Motor neuron (in vitro differentiated cells): ENCODE measurements around the gene GRM7. TPM values are rescaled to one million over a fixed set of nuclear protein-coding genes. Genes with fewer than 3 reads are reported as not detected.

Experiments used
- ATAC-seq, 8 experiments: fragments of 200-7000 bp; cut with Tn5 transposase; replicated peaks in 6 of 8; 2 replicates each; pipeline ENCODE4 v1.8.0; 2021; ENCODE audit warnings: mild to moderate bottlenecking in 8 of 8, moderate library complexity in 8 of 8
- H3K27ac ChIP-seq, 2 donors: fragments of 250-450 bp; sonication (Bioruptor Pico); 2 replicates each; pipeline ENCODE4 v1.9.0; 2021; ENCODE audit warnings: antibody characterized with exemption in 2 of 2, mild to moderate bottlenecking in 2 of 2, moderate library complexity in 1 of 2
- H3K4me1 ChIP-seq, 2 donors: fragments of 250-450 bp; sonication (Bioruptor Pico); replicated peaks in 1 of 2; 2 replicates each; pipeline ENCODE4 v1.6.1; 2021; ENCODE audit warnings: antibody characterized with exemption in 2 of 2, mild to moderate bottlenecking in 2 of 2, moderate library complexity in 1 of 2
- H3K4me3 ChIP-seq, 5 donors: fragments of 250-450 bp; sonication (Bioruptor Pico); 2 replicates each; pipeline ENCODE4 v1.9.0; 2021; ENCODE audit warnings: antibody characterized with exemption in 5 of 5, mild to moderate bottlenecking in 5 of 5, moderate library complexity in 4 of 5
- WGBS, 10 experiments: fragments of 450-650 bp; shearing (Covaris generic); methylation state at CpG; one replicate each; pipeline ENCODE4 v1.0.0; 2022; 5-methylcytosine and 5-hydroxymethylcytosine counted together
- in situ Hi-C, 9 experiments: fragments of 400-800 bp; cut with MboI; loops; one replicate each; pipeline ENCODE4 v1.15.0; 2021; ENCODE audit warnings: low sequenced_read_pairs in 9 of 9, low pct_unique_long_range_greater_than_20kb in 2 of 9; ENCODE audit not compliant: unreplicated experiment in 9 of 9
- total RNA-seq, 8 experiments: library from RNA; unstranded; fragments of 300-600 nt; gene quantifications; 2 replicates each; pipeline versions ENCODE4 v1.2.3 to v1.2.4, GENCODE V29; 2022

GRM7 gene
- total RNA-seq, 8 experiments from 2014 or later: 0.14 to 5.0 (median 2.9) TPM; not detected in 1

DNA sequence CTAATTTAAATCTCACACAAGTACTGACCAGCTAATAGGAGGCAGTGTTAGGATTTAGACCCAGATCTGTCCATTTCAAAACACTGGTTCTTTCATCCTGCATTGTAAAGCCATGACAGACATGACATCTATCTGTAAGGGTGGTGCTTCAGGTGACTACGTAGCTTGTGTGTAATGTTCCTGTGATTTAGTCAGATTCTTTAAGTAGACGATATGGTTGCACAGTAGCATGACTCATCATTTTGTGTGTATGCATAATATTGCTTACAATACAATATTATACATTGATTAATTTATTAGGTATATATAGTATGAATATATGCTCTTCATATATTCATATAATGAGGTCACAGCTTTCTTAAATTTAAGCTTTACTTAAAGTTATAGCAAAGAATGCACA is 628.5 kb downstream of the GRM7 start:
- ATAC-seq: peak in 1 of 8 experiments; percentile 51
- in situ Hi-C loops: no loop called here
- Histone ChIP-seq H3K4me1 (no peaks in the 10 kb centered on the region), H3K27ac (no peak overlapping the region), H3K4me3 (no peak overlapping the region)
- 11 to 100% (median 77%) methylated on average over 1 to 2 of the region's 2 CpGs; no CpG with 5 or more reads in 3 of the 10 experiments for WGBS, 10 experiments

DNA sequence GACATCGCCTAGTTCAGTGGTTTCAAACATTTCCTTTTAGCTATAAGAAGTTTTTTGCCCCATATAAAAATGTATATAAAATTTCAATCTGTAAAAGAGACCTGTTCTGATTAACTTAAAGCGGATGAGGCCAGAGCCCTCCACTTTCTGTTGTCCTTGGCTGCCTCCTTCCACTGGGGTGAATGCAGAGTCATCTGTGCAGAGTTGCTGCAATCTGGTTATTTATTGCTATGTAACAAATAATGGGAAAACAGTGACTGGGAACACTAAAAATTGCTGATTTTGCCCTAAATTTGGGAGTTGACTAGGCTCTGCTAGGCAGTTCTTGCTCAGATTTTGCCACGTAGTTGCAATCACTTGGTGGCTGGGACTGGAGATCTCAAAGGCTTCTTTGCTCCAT is 637.8 kb downstream of the GRM7 start:
- Histone ChIP-seq H3K4me3 (no peak overlapping the region), H3K4me1 (no peaks in the 10 kb centered on the region), H3K27ac (no peak overlapping the region)
- WGBS, 10 experiments: 19 to 100% (median 80%) methylated on average over 1 to 3 of the region's 3 CpGs; no CpG with 5 or more reads in 1 of the 10 experiments
- in situ Hi-C loops: no loop called here
- no peak for ATAC-seq

DNA sequence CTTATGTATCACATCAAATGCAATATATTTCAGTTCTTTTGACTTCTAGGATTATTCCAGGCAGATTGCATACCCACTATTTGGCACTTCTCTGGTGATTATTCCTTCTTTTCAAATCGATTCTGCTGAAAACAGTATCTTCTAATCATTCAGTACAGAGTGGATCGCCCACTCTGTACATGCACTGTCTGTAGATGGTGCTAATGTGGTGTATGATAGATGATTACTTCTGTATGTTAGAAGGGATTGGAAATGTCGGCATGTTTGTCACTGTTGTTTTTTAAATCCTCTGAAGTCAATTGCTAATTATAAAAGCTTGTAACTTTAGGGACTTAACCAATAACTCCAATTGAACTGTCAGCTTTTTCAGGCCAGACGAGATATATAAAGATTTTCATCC is 642.5 kb downstream of the GRM7 start:
- no peak overlapping the region for H3K4me3 ChIP-seq
- no peaks in the 10 kb centered on the region for H3K4me1 ChIP-seq
- in situ Hi-C loops: no loop called here
- H3K27ac ChIP-seq: no peak overlapping the region
- no peak for ATAC-seq
- 0 to 100% (median 55%) methylated on average over 1 to 4 of the region's 4 CpGs for WGBS, 10 experiments

DNA sequence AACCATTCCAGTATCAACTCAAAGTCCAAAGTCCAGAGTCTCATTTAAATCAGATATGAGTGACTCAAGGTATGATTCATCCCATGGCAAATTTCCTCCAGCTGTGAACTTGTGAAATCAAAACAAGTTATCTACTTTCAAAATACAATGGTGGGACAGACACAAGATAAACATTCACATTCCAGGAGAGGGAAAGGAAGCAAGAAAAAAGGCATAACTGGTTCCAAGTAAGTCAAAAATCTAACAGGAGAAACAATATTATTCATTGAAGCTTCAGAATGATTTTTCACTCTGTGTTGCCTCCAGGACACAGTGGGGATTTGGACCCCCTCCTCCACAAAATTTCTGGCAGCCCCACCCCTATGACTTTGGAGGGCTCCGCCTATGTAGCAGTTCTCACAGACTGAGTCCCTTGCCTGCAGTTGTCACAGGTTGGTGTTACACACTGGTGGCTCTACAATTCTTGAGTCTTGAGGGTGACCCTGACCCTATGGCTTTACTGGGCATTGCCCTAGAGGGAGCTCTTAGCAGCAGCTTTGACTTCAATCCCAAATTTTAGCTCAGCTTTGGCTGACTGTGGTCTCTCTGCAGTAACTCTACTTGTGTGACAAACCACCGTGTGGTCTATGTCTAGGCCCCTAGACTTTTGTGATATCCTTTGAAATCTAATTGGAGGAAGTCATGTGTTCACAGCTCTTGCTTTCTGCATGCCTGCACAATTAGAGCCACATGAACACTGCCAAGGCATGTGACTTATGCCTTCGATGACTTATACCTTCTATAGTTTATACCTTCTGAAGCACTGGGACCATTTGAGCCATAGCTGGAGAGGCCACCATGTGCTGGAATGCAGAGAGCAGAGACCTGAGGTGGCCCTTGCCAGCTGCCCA is 644.2 kb downstream of the GRM7 start:
- 22 to 100% (median 92%) methylated on average over 1 to 3 of the region's 3 CpGs; no CpG with 5 or more reads in 4 of the 10 experiments for WGBS, 10 experiments
- Histone ChIP-seq H3K4me3 (no peak overlapping the region), H3K4me1 (no peaks in the 10 kb centered on the region), H3K27ac (no peak overlapping the region)
- in situ Hi-C loops: no loop called here
- peak in 2 of 8 experiments; percentile 61 to 72 for ATAC-seq

DNA sequence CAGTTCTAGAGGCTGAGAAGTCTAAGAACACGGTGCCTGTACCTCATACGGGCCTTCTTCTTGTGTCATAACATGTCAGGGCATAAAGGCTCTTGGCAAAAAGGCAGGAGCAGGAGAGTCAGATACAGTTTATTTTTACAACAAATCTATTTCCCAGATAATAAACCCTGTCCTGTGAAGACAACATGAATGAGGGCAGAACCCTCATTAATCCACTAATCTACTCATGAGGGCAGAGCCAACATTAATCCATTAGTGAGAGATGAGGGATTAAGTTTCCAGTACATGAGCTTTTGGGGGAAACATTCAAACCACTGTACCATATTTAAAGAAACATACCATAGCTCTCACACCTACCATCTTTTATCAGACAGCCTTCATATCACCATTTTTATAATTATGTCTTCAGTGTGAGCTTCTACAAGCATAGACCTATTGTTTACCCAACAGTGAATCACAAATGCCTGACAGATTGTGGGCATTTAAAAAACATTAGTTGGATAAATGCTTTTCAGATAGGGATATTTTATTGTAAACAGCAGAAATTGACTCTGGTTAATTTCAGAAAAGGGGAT is 645.8 kb downstream of the GRM7 start:
- no peak overlapping the region for H3K27ac ChIP-seq
- ATAC-seq: no peak
- in situ Hi-C loops: no loop called here
- H3K4me3 ChIP-seq: no peak overlapping the region
- H3K4me1 ChIP-seq: no peaks in the 10 kb centered on the region
- WGBS, 10 experiments: 31 to 96% (median 68%) methylated on average over 1 to 2 of the region's 2 CpGs; no CpG with 5 or more reads in 2 of the 10 experiments

DNA sequence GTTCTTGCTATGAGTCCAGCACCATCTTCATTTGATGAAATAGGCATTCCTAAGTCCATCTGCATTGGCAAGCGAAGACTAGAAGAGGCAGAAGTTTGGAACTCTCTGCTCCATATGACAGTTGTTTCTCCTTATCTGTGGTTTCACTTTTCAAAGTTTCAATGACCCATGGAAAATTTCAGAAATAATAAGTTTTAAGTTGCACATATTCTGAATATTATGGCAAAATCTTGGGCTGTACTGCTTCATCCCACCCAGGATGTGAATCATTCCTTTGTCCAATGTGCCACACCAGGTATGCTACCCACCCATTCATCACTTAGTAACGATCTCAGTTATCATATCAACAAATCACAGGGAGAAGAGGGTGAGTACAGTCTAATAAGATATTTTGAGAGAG is 647.9 kb downstream of the GRM7 start:
- WGBS, 10 experiments: 17 to 100% (median 71%) methylated on average over 1 to 2 of the region's 2 CpGs; no CpG with 5 or more reads in 4 of the 10 experiments
- in situ Hi-C loops: no loop called here

DNA sequence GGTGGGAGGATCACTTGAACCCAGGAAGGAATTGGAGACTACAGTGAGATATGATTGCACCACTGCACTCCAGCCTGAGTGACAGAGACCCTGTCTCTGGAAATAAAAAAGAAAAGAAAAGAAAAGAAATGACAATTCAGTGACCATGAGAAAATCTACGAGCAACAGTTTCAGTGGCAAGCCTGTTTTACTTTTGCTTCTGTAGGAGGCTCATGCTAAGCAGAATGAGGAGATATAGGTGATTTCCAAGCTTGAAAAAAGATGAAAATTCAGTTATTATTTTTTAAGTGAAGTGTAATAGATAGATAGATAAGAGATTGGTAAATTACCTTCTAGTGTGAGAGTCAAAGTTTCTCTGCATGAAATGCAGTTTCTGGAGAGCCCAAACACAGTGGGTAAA is 651.1 kb downstream of the GRM7 start:
- H3K27ac ChIP-seq: no peak overlapping the region
- no peaks in the 10 kb centered on the region for H3K4me1 ChIP-seq
- ATAC-seq: no peak
- in situ Hi-C loops: no loop called here
- no peak overlapping the region for H3K4me3 ChIP-seq
- 0 to 100% (median 33%) methylated on average over 1 of the region's 1 CpG; no CpG with 5 or more reads in 2 of the 10 experiments for WGBS, 10 experiments

More for the DNA sequence above, 647.9 kb downstream of the GRM7 start:
- ATAC-seq: peak in 2 of 8 experiments; percentile 62 to 81
- Histone ChIP-seq H3K4me1 (no peaks in the 10 kb centered on the region), H3K4me3 (no peak overlapping the region), H3K27ac (no peak overlapping the region)

DNA sequence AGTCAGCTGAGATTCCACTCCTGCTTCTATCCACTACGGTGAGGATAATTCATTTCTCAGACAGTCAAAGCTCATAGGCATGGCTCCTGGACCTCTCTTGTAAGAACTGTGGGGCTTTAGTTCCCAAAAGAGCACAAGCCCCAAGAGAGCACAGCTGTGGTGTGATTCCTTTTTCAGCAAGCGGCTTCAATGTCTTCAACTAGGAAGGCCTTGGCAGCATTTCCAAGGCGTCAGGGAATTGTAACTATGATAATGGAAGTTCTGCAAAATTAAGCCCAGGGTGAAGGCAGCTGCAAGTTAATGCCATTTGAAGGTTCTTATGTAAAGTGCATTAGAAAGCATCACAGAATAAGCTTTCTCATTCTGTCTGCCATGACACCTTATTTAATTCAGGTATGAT is 657.1 kb downstream of the GRM7 start:
- no peak for ATAC-seq
- in situ Hi-C loops: no loop called here
- H3K4me1 ChIP-seq: peaks cover 0 to 2% of the 10 kb centered on the region in 2 donors
- H3K4me3 ChIP-seq: no peak overlapping the region
- no peak overlapping the region for H3K27ac ChIP-seq
- WGBS, 10 experiments: 13 to 96% (median 88%) methylated on average over 2 to 3 of the region's 3 CpGs; no CpG with 5 or more reads in 3 of the 10 experiments

DNA sequence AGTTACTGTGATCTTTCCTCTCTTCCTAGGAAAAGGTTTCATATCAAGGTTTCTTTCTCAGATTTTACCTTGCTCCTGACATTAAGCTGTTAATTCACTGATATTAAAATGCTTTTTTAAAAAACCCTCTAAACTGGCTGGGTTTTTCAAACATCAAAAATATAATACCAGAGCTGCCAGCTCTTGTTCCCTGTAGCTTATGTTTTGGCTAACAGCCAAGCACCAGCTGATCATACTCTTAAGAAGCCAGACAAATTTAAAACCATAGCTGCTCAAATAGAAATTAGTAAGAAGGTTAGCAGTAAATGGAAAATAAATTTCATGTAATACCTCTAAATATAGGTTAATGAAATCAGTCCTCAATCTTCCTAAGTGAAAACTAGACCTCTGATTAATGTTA is 657.5 kb downstream of the GRM7 start:
- Histone ChIP-seq H3K4me3 (no peak overlapping the region), H3K4me1 (peaks cover 0 to 2% of the 10 kb centered on the region in 2 donors), H3K27ac (no peak overlapping the region)
- no peak for ATAC-seq
- in situ Hi-C loops: no loop called here

DNA sequence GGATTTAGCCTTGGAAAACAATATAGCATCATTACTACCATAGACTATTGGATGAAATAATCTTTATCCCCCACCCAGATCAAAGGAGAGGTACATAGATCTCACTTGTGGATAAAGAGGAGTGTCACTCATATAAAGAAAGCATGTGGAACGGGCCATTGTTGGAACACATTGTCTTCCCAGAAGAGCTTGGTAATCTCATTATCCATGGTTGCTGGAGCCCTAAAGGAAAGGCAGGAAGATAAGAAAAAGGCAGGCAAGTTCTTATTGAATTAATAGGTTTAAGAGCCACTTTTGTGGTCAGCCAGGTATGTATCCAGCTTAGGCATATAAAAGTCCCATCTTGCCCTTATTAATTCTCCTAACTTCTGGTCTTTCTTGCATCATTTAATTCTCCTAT is 659.1 kb downstream of the GRM7 start:
- in situ Hi-C loops: no loop called here
- Histone ChIP-seq H3K4me1 (peaks cover 0 to 2% of the 10 kb centered on the region in 2 donors), H3K4me3 (no peak overlapping the region), H3K27ac (no peak overlapping the region)
- no peak for ATAC-seq
- 14 to 100% (median 65%) methylated on average over 1 of the region's 1 CpG; no CpG with 5 or more reads in 2 of the 10 experiments for WGBS, 10 experiments

DNA sequence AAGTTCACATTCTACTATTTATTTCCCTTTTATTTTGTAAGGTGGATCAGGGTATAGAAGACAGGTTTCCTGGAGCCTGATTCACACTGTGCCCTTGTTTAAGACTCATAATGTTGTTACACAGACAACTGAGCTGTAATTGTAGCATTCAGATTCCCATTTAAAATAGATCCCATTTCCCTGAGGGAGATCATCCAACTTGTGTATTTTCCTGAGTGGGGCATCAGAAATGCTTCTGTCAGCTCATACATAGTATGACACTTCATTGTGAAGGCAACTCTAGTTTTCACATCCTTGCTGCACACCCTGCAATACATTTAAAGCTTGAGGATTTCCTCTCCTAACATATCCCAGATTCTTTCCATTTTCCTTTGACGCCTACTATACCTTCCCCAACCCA is 659.7 kb downstream of the GRM7 start:
- in situ Hi-C loops: no loop called here
- Histone ChIP-seq H3K27ac (no peak overlapping the region), H3K4me1 (peaks cover 0 to 2% of the 10 kb centered on the region in 2 donors), H3K4me3 (no peak overlapping the region)
- no peak for ATAC-seq
- WGBS, 10 experiments: 20 to 100% (median 88%) methylated on average over 1 of the region's 1 CpG; no CpG with 5 or more reads in 5 of the 10 experiments

DNA sequence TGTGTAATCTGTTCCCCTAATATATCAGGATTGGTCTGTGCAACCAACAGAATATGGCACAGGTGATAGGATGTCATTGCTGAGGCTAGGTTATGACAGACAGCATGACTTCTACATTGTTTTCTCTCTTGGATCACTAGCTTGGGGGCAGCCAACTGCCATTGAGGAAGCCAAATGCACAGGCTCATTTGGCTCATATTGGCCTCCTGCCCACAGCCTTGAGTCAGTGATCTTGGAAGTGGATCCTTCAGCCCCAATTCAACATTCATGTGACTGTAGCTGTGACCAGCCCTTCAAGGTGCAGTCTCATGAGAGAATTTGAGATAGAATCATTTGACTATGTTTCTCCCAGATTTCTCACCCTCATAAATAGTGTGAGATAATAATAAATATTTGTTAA is 675.6 kb downstream of the GRM7 start:
- Histone ChIP-seq H3K4me3 (no peak overlapping the region), H3K27ac (no peak overlapping the region), H3K4me1 (no peaks in the 10 kb centered on the region)
- in situ Hi-C loops: no loop called here
- ATAC-seq: no peak

DNA sequence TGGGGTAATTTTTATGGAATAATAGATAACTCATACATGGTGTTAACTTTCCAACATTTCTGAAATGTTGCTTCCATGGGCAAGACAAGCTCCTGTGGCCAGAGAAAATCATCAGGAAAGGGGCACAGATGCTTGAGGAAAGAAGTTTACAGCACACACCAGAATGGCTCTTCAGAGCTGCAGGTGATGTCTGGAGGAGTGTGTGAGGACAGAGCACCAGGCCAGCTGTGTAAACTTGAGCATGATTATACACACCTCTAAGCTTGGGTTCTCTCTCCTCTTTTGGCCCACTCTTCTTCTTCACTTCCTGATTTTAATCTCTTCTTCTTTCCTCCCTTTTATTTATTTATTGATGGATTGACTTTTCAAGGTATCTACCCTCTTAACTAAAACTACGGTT is 676.0 kb downstream of the GRM7 start:
- Histone ChIP-seq H3K4me1 (no peaks in the 10 kb centered on the region), H3K4me3 (no peak overlapping the region), H3K27ac (no peak overlapping the region)
- WGBS, 10 experiments: 0 to 100% (median 83%) methylated on average over 1 of the region's 1 CpG; no CpG with 5 or more reads in 3 of the 10 experiments
- no peak for ATAC-seq
- in situ Hi-C loops: no loop called here
